ENCODE results near the gene DAB2.

DAB2 gene

DNA sequence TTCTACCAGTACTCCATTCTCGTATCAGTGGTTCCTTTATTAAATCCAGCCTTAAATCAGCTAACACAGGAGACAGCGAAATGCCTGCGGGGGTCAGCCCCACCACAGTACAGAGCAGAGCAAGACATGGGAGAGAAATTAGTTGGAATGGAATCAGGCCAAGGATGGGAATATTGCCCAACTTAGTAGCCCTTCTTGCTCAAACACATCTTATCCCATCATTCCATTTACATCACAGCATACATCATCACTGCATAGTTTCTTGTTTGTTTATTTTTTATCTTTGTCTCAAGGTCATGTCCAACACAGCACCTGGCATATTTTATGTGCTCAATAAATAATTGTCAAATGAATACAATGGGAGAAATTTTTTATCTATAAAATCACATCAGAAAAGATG, 34.3 kb upstream of the DAB2 start:
- TF ChIP-seq, protein P1, sequence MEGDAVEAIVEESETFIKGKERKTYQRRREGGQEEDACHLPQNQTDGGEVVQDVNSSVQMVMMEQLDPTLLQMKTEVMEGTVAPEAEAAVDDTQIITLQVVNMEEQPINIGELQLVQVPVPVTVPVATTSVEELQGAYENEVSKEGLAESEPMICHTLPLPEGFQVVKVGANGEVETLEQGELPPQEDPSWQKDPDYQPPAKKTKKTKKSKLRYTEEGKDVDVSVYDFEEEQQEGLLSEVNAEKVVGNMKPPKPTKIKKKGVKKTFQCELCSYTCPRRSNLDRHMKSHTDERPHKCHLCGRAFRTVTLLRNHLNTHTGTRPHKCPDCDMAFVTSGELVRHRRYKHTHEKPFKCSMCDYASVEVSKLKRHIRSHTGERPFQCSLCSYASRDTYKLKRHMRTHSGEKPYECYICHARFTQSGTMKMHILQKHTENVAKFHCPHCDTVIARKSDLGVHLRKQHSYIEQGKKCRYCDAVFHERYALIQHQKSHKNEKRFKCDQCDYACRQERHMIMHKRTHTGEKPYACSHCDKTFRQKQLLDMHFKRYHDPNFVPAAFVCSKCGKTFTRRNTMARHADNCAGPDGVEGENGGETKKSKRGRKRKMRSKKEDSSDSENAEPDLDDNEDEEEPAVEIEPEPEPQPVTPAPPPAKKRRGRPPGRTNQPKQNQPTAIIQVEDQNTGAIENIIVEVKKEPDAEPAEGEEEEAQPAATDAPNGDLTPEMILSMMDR (conservative IDR thresholded peaks at IDR 0.05; ENCODE audit: low read length), result no peak
- DNase-seq (ENCODE audit: low read depth), result peak; percentile 86
- no peak overlapping the region for H3K4me3 ChIP-seq (ENCODE audit: low read length)

DNA sequence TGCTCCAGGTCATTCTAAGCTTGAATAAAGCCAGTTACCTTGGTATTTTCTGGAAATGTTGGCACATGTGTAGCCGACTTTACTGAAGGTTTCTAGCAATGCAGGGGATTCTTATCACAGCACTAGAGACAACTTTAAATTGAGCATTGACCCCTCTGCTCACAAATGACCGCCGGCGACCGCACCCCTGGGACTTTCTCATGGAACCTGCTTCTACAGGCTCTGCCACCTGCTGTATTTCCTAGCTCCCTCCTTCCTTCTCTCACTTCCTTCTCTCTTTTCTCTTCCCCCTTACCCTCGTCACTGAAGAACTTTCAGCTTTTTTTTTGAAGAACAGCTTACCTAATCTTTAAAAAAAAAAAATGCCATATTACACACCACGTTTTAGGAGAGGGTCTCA, 30.9 kb upstream of the DAB2 start:
- no peak for DNase-seq (ENCODE audit: low read depth)
- H3K4me3 ChIP-seq (ENCODE audit: low read length), result no peak overlapping the region
- TF ChIP-seq, protein P1 (conservative IDR thresholded peaks at IDR 0.05; ENCODE audit: low read length), result no peak

DNA sequence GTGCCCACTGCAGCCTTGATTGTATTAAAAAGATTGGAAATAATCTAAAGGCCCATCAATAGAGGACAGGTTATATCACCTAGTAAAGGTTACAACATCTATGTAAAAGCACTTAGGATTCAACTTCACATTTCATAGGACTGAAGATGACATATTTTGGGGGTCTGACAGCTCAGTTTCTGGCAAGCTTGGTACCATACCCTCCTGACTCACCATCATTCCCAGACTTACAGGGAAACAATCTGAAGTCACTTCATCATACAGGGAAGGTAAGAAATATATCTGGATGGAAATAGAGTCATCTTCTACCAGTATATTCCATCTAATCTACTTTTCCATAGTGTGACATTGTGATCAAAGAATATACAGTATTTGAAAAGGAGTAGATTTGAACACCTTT, 28.8 kb upstream of the DAB2 start:
- TF ChIP-seq, protein P1 (conservative IDR thresholded peaks at IDR 0.05; ENCODE audit: low read length), result no peak
- DNase-seq (ENCODE audit: low read depth), result no peak
- no peak overlapping the region for H3K4me3 ChIP-seq (ENCODE audit: low read length)

DNA sequence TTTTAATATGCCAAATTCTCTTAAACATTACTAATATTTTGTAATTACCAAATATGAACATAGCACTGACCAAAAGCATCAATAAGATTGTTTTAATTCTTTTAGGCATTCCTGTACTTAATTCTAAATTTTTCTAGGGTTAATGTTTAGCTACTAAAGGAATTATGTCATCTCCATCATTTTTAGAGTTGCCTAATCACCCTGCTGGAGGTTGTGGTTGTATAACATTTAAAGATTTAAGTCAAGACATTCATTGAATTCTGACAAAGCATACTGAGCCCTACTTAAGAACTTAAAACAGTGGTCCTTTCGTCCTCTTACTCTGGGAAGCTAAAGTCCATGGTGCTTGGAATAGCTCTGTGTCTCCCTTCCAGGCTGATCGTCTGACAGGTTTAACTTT, 28.1 kb upstream of the DAB2 start:
- DNase-seq (ENCODE audit: low read depth), result peak; percentile 79
- TF ChIP-seq, protein P1 (conservative IDR thresholded peaks at IDR 0.05; ENCODE audit: low read length), result no peak
- H3K4me3 ChIP-seq (ENCODE audit: low read length), result no peak overlapping the region

DNA sequence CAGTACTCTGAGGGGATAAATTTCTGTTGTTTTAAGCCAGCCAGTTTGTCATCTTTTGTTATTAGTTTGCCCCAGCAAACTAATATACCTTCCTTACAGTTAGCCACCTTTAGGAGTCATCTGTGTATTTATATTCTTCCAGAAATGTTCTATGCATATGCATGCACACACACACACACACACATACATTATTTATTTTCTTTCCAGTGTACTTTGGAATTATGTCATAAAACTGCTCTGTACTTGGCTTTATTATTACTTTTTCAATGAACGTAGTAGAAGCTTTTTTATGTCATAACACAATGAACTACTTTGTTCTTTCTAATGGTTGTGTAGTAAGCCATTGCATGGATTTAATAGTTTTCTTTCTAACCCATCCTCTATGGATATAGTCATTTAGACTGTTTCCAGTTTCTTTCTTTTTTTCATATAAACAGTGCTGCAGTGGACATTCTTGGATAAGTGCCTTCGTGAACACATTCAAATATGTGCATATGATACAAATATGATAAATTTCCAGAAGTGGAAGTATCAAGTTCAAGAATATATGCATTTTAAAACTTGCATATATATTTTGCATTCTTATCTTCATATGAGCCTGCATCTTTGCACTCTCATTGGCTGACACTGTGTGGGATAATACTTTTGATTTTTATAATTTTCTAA, 26.6 kb upstream of the DAB2 start:
- DNase-seq (ENCODE audit: low read depth), result no peak
- no peak overlapping the region for H3K4me3 ChIP-seq (ENCODE audit: low read length)
- TF ChIP-seq, protein P1 (conservative IDR thresholded peaks at IDR 0.05; ENCODE audit: low read length), result no peak

DNA sequence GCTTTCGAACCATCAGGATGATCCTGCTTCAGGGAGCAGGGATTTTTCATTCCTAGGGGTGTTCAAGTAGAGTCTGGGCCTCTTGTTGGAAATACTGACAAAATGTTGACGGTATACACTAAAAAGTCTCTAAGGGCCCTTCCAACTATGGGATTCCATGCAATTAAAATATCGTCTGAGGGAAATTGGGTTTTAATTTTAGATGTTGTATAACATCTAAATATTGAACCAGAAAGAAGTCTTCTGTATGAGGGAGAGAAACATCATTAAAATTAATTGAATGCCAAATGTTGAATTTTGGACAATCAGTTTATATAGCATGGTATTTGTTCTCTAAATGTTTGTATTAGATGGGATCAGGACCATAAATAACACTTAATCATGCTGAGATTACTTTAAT, 25.7 kb upstream of the DAB2 start:
- no peak for DNase-seq (ENCODE audit: low read depth)
- H3K4me3 ChIP-seq (ENCODE audit: low read length), result no peak overlapping the region
- TF ChIP-seq, protein P1 (conservative IDR thresholded peaks at IDR 0.05; ENCODE audit: low read length), result no peak

DNA sequence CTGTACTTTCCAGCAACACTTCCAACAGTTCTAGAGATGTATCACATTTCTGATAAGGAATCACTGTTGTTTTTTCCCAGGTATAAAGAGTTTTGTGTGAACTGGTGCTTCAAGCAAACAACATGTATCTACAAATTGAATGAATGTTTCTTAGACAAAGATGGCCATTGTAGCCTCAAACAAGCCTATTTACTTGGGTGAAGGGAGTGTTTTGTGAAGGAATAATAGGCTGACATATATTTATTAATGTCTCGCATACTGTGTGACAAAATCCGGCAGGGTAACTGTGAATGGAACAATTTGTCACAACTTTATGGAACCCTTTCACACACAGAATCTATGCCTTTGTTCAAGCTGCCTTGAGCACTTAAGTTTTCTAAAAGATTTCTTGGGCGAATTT, 24.8 kb upstream of the DAB2 start:
- TF ChIP-seq, protein P1 (conservative IDR thresholded peaks at IDR 0.05; ENCODE audit: low read length), result no peak
- DNase-seq (ENCODE audit: low read depth), result no peak
- no peak overlapping the region for H3K4me3 ChIP-seq (ENCODE audit: low read length)
